ENCODE data around the gene LIN28B.

DNA sequence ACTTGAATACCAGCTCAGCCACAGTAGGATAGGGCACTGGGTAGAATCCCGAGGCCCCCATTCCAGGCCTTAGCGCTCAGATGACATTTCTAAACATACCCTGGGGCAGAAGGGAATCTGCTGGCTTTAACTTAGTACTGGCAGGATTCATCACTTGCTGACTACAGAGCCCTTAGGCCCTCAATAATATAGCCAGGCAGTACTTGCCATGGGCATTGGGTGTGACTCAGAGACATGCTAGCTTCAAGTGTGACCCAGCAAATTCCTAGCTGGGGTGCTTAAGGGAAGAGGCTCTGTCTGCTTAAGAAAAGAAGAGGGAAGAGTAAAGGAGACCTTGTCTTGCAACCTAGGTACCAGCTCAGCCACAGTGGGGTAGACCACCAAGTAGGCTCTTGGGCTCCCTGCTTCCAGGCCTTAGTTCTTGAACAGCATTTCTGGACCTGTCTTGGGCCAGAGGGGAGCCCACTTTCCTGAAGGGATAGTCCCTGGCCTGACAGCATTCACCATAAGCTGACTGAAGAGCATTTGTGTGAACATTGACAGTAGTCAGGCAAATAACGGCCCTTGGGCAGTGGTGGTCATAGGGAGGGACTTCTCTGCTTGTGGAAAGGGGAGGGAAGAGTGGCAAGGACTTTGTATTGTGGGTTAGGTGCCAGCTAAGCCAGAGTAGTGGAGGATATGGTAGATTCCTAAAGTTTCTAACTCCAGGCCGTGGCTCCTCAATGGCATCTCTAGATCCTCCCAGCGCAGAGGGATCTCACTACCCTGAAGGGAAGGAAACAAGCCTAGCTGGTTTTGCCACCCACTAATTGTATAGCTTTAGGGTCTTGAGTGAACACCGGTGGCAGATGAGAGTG, 48.6 kb upstream of the LIN28B start:
- TF ChIP-seq, protein P1, sequence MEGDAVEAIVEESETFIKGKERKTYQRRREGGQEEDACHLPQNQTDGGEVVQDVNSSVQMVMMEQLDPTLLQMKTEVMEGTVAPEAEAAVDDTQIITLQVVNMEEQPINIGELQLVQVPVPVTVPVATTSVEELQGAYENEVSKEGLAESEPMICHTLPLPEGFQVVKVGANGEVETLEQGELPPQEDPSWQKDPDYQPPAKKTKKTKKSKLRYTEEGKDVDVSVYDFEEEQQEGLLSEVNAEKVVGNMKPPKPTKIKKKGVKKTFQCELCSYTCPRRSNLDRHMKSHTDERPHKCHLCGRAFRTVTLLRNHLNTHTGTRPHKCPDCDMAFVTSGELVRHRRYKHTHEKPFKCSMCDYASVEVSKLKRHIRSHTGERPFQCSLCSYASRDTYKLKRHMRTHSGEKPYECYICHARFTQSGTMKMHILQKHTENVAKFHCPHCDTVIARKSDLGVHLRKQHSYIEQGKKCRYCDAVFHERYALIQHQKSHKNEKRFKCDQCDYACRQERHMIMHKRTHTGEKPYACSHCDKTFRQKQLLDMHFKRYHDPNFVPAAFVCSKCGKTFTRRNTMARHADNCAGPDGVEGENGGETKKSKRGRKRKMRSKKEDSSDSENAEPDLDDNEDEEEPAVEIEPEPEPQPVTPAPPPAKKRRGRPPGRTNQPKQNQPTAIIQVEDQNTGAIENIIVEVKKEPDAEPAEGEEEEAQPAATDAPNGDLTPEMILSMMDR (IDR thresholded peaks at IDR 0.05): no peak
- no peak for TF ChIP-seq POLR2A (IDR thresholded peaks at IDR 0.05)

Data from lower leg skin (tissue), 3 donors.